ENCODE results near the gene HEATR3.
A peak's percentile ranks its signal among the peaks of the same experiment; 100 is the strongest.

The HEATR3 gene

GRCh38 chr16:50065624-50066481 is at the start of gene HEATR3:
Gene HEATR3, plus strand, starts transcription at chr16:50065970. Its CDS starts 162 bp downstream, at chr16:50066132.
- peak; percentile 95 for DNase-seq (ENCODE audit: low spot score)

- no peak for DNase-seq (ENCODE audit: low spot score)
These were observed 48.2 kb upstream of the HEATR3 start for GRCh38 chr16:50017553-50017952.

- no peak for DNase-seq (ENCODE audit: low spot score)
These were observed 44.2 kb upstream of the HEATR3 start for GRCh38 chr16:50021544-50021943.

GRCh38 chr16:50023641-50024040 is 42.1 kb upstream of the HEATR3 start:
- no peak for DNase-seq (ENCODE audit: low spot score)

- DNase-seq (ENCODE audit: low spot score), result no peak
These were observed 41.6 kb upstream of the HEATR3 start for GRCh38 chr16:50024207-50024606.

GRCh38 chr16:50024684-50025536 is 40.9 kb upstream of the HEATR3 start, which contains the start of gene CNEP1R1:
Gene CNEP1R1, plus strand, starts transcription at chr16:50025225. Its CDS starts 91 bp downstream, at chr16:50025316.
- DNase-seq (ENCODE audit: low spot score), result peak; percentile 99

GRCh38 chr16:50025537-50025931 is 40.2 kb upstream of the HEATR3 start:
- peak; percentile 41 for DNase-seq (ENCODE audit: low spot score)

- no peak for DNase-seq (ENCODE audit: low spot score)
These were observed 37.9 kb upstream of the HEATR3 start for GRCh38 chr16:50027829-50028228.

- DNase-seq (ENCODE audit: low spot score), result no peak
These were observed 30.2 kb upstream of the HEATR3 start for GRCh38 chr16:50035468-50035992.

- no peak for DNase-seq (ENCODE audit: low spot score)
These were observed 29.3 kb upstream of the HEATR3 start for GRCh38 chr16:50036426-50036825.

- no peak for DNase-seq (ENCODE audit: low spot score)
These were observed 28.0 kb upstream of the HEATR3 start for GRCh38 chr16:50037662-50038220.

GRCh38 chr16:50038286-50038685 is 27.5 kb upstream of the HEATR3 start:
- no peak for DNase-seq (ENCODE audit: low spot score)

- peak; percentile 5 for DNase-seq (ENCODE audit: low spot score)
These were observed 26.8 kb upstream of the HEATR3 start for GRCh38 chr16:50038756-50039529.

- no peak for DNase-seq (ENCODE audit: low spot score)
These were observed 25.8 kb upstream of the HEATR3 start for GRCh38 chr16:50040018-50040417.

- no peak for DNase-seq (ENCODE audit: low spot score)
These were observed 25.1 kb upstream of the HEATR3 start for GRCh38 chr16:50040710-50041109.

- no peak for DNase-seq (ENCODE audit: low spot score)
These were observed 22.4 kb upstream of the HEATR3 start for GRCh38 chr16:50043358-50043757.

GRCh38 chr16:50045412-50045811 is 20.4 kb upstream of the HEATR3 start:
- no peak for DNase-seq (ENCODE audit: low spot score)

- no peak for DNase-seq (ENCODE audit: low spot score)
These were observed 18.9 kb upstream of the HEATR3 start for GRCh38 chr16:50046853-50047252.

GRCh38 chr16:50047864-50048263 is 17.9 kb upstream of the HEATR3 start:
- no peak for DNase-seq (ENCODE audit: low spot score)

- DNase-seq (ENCODE audit: low spot score), result no peak
These were observed 15.0 kb upstream of the HEATR3 start for GRCh38 chr16:50050802-50051201.

- no peak for DNase-seq (ENCODE audit: low spot score)
These were observed 9.5 kb upstream of the HEATR3 start for GRCh38 chr16:50056226-50056625.
